GM21381 (cell line): ENCODE data around the gene SMURF1.

Experiments used
- ATAC-seq: cut with Tn5 transposase; IDR thresholded peaks from one replicate; pipeline ENCODE4 v1.9.1; 2021; ENCODE audit warnings: mild to moderate bottlenecking, moderate library complexity; ENCODE audit not compliant: unreplicated experiment

The SMURF1 gene

DNA sequence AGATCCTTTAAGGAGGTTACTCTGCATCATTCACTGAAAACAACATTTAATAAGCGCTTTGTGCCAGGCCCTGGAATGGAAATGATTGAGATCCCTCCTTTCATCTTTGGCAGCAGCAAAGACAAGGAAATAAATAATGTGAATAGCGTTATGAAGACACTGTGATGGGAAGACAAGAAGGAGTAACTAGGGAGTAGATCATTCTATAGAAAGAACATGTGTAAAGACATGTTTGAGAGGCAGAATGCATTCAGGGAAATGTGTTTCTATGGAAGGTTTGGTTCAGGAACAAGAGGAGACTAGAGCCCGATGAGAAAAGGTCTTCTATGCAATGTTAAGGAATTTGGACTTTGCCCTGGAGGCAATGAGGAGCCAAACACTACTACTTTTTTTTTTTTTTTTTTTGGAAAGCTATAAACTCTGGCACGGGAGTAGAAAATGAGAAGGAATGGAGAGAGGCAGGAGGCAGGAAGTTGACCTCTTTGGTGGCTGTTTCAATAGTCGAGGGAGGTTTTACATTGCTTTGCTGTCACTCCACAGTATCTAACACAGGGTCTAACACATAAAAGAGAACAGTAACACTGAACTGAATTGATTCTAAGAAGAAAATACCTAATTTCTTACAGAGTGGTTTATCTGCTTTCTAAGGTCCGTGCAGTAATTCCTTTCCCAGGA lies 44.9 kb downstream of the SMURF1 start:
- no peak for ATAC-seq

DNA sequence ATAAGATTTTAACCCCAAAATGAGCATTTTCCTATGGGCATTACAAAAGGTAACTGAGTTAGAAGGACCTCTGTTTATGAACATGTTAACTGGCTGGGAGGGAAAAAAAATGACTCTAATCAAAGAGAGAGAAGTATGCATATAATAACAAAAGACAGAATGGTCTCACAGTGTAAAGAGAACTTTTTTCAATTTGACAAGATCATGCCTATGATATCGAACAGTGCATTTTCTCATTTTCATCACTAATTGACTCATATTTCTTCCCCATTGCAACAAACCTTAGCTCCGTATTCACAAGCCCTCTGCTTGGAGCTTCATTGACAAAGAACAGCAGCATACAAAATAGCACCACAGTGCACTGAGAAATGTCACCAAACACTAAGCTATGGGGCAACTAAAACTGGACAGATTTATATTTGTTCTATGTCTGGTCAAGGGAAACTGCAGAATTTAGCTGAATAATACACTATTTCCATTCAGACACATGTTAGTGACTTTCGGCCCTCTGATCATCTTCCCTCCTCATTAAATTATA lies 45.6 kb downstream of the SMURF1 start:
- ATAC-seq, result no peak

DNA sequence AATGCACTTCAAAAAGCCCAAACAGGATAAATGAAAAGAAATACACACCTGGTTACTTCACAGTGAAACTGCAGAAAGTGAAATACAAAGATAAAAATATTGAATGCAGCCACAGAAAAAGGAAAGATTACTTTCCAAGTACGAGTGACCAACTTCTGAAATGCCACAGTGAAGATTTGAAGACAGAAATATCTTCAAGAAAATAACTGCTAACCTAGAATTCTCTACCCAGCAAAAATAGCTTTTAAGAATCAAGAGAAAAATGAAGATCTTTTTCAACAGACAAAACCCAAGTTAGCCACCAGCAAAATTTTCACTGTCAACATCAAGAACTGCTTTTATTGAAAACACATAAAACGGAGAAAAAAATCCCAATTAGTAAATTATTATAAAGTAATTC lies 46.2 kb downstream of the SMURF1 start:
- no peak for ATAC-seq

DNA sequence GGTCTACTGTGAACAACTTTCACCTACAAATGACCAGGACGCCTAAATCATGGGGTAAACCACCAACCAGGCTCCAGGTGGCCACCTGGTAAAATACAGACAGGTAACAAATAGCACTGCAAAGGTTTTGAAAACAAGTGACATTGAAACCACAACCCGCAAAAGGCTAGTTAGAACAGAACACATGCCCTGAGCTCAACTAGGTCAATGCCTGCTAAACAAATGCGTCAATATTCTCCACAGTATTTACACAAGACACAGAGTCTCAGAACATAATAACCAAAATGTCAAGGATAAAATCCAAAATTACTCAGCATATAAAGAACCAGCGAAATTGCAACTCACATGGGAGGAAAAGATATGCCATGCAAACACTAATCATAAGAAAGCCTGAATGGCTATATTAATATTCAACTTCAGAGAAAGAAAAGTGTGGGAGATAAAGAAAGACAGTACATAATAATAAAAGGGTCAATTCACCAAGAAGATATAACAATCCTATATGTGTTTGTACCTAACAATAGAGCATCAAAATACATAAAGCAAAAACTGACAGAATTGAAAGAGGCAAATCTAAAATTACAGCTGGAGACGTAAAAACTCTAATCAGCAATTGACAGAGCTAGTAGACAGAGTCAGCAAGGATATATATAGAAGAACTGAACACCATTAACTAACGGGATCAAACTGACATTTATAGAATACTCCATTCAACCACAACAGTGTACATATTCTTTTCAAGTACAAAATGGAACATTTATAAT lies 47.6 kb downstream of the SMURF1 start:
- no peak for ATAC-seq

DNA sequence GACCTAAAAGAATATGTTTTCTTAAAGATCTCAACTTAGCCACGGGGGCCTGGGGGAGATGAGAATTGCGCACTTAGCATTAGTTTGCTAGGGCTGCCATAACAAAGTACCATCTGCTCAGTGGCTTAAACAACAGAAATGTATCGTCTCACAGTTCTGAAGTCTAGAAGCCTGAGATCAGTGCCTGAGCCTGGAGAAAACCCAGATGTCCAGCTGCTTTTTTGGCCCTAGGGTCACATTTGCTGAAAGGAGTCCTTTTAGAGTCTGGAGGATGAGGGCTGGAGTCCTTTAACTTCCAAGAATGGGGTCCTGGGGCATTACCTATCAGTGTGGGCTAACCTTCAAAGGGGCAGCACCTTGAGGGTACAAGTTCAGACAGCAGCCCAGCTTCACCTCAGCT lies 48.2 kb downstream of the SMURF1 start:
- no peak for ATAC-seq

DNA sequence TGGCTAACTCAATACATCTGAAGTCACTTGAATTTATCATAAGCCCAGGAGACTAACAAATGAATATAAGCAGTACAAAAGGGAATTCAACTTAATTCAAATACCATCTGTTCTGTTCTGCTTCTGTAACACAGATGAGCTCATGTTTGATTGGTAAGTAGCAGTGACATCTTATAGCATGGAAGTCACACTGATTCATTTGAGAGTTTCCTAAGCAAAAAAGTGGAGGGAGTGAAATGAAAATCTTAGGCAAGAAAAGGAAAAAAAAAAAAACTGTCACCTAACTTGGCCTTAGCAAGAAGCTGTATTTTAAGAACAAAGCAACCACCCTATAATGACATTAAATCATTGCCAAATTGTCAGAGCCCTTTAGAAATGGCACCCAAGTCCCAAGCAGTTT lies 49.5 kb downstream of the SMURF1 start:
- ATAC-seq, result no peak

DNA sequence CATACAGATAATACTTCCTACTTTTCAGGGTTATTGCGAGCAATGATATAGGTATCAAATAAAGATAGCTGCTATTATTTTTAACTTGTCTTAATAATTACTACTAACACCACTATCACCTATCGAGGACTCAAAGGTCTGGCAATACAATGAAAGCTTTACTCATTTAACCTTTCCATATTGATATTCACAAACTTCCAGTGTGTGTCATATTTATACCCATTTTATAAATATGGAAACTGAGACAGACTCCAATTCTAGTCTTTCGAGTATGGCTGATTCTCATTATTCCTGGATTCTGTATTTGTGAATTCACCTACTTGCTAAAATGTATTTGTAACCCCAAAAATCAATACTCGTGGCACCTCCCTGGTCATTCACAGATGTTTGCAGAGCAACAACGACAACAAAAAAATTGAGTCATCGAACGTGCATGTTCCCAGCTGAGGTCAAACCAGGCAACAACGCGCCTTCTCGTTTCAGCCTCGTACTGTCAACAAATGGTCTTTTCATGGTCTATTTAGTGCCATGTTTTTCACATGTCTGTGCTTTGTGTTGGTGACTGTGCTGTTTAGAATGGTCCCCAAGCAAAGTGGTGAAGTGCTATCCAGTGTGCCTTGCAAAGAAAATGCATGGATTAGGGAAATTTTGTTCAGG lies 51.7 kb downstream of the SMURF1 start:
- ATAC-seq, result no peak

DNA sequence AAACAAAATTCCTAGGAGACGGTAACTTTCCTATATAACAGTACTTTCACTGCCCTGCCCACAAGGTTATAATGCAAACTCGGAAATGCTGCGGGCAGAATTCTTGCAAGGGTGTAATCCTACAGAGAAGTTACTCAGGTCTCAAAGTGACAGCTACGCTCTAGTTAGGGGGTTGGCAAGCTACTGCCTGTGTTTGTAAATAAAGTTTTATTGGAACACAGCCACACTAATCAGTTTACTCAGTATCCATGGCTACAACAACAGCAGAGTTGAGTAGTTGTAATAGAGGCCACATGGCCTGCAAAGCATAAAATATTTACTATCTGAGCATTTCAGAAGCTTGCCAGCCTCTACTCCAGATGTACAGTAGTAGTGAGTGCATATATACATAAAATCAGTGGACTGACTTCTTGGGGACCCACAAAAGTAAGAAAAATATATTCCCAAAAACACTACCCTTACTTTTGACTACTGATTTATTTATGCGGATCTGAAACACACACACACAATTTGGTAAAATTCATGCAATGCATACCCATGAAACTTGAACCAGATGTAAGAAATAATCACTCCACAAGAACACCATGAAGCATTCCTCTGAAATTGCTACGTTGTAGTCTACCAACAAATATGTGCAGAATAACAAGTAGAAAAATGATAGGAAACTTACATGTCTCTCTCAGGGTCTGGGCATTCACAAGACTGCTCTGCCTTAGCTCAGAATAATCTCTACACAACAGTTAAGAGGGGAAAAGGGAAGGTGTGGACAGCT lies 53.0 kb downstream of the SMURF1 start:
- no peak for ATAC-seq

DNA sequence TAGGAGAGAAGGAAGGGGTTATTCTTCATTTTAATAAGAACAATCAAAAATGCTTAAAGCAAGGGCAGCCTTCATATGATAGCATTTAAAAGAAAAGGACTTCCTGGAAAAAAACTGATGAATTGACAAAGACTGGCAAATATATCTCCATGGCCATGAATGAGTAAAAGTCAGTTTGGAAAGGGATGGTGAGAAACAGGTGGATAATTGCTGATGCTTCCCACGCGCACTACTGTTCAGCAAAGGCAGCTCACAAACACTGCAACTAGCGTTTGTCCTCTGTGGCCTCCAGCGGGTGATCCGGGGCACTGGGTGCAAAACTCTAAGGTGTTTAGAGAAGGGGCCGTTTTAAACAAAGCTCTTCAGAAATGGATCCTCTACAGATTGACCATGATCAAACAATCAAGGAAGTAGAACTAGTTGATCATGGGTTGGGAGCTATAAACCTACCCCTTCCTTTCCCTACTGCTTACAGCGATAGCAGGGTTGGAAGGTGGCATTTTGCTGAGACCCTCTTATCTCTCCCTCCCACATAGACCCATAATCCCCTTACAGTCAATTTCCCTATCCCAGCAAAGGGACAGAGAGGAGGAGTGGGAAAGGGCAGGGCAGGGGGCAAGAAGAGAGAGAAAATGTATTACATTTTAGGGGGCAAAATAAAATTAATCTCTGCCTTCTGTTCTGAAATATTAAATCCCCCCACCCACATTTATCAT lies 53.8 kb downstream of the SMURF1 start:
- no peak for ATAC-seq

DNA sequence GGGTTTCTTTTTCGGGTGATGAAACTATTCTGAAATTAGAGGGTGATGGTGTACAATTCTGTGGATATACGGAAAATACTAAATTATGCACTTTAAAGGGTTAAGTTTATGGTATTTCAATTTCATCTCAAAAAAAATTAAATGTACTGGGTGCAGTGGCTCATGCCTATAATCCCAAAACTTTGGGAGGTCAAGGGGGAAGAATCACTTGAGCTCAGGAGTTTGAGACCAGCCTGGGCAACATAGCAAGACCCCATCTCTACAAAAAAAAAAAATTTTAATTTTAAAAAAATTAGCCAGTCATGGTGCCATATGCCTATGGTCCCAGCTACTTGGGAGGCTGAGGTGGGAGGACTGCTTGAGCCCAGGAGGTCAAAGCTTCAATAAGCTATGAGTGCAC lies 57.0 kb downstream of the SMURF1 start:
- ATAC-seq, result no peak

DNA sequence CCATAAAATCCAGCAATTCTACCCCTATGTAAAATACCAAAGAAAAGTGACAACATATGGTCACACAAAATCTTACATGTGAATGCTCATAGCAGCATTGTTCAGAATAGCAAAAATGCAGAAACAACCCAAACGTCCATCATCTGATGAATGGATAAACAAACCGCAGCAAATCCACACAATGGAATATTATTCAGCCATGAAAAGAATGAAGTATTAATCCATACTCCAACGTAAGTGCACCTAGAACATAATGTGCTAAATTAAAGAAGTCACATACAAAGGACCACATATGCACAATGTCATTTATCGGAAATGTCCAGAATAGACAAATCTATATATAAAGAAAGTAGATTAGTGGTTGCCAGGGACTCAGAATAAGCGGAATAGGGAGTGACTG lies 57.4 kb downstream of the SMURF1 start:
- no peak for ATAC-seq

DNA sequence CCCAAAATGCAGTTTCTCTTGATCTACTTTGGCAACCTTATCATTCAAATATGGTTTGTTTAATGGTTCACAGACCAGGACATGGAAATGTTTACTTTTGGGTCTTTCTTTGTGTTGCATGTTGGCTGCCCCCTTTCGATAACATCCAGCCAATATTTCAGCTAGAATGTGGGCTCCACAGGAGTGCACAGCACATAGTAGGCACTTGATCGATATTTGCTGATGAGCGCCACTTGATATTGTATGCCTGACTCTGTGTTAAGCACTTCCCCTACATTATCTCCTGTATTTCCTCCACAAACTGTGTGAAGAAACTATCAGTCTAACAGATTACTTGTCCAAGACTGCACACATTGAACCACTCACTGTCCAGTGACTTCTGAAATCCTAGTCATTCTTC lies 60.2 kb downstream of the SMURF1 start:
- no peak for ATAC-seq

DNA sequence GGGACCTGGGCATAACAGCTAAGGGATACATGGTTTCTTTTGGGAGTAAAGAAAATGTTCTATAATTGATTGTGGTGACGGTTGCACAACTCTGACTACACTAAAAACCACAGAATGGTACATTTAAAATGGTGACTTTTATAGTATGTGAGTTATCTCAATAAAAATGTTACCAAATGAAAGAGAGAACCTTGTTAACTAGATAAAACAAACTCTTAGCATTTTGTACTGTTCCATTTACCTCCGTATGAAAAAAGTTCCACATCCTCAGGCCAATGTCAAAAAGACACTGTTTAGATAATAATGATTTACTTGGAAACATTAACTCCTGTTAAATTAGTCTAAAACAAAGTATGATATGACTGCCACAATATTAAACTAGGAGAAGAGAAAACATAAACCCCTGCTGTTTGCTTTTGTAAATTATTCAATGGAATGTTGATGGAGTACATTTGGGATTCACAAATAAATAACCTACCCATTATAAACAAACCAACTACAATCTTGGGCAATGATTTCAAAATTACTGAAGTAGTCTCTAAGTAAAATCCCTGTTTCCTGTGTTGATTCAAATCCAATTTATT lies 60.7 kb downstream of the SMURF1 start:
- ATAC-seq, result no peak

DNA sequence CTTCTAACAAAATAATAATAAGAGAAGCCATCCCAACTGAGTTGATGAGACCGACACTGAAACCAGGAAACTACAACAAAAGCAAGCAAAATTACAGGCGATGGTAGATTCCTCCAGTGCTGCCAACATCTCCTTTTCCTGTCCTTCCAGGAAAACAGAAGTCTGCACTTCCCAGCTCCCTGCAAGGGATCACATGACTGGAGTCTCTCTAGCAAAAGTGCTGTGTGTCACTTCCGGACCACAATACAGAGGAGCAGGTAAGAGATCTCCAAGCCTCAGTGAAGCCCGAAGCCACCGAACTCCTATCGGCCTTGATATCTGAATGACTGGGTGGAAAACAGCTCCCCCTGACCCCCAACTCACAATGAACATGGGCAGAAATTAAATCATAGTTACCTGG lies 63.2 kb downstream of the SMURF1 start:
- no peak for ATAC-seq

DNA sequence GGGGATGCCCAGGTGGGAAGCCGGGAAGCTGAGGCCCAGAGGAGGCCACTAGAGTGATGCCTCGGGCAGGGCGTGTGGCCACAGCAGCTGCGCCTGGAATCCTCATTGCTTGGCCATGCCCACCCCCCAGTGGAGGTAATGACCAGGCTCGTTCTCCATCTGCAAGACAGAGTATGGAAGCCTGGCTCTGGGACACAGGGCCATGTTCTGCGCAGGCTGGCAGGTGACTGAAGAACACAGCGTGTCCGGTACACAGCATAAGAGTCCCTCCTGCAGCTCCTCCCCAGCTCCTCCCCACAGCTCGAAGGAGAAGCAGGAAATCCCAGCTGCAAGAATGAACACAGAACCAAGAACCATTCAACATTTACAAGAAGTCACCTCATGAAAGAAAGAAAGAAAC lies 64.8 kb downstream of the SMURF1 start:
- ATAC-seq, result no peak

DNA sequence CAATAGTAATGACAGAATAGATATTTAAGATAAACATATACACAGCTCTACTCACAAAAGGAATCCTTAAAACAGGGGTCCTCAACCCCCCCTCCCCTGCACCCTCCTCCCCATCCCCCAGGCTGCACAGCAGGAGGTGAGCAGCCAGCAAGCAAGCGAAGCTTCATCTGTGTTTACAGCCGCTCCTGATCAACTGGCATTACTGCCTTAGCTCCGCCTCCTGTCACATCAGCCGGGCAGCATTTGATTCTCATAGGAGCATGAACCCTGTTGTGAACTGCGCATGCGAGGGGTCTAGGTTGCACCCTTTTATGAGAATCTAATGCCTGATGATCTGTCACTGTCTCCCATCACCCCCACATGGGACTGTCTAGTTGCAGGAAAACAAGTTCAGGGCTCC lies 65.5 kb downstream of the SMURF1 start:
- ATAC-seq, result no peak

DNA sequence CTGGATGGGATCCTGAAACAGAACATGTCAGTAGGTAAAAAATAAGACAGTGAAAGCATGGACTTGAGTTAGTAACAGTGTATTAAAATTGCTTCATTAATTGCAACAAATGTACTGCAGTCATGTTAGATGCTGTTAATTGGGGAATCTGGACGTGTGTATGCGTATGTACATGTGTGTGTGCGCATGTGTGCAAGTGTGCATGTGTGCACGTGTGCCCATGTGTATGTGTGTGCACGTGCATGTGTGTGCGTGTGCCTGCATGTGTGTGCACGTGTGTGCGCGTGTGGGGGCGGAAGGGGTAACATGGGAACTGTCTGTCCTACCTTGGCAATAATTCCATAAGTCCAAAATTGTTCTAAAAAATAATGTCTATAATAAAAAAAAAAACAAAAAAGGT lies 67.3 kb downstream of the SMURF1 start:
- ATAC-seq, result no peak

DNA sequence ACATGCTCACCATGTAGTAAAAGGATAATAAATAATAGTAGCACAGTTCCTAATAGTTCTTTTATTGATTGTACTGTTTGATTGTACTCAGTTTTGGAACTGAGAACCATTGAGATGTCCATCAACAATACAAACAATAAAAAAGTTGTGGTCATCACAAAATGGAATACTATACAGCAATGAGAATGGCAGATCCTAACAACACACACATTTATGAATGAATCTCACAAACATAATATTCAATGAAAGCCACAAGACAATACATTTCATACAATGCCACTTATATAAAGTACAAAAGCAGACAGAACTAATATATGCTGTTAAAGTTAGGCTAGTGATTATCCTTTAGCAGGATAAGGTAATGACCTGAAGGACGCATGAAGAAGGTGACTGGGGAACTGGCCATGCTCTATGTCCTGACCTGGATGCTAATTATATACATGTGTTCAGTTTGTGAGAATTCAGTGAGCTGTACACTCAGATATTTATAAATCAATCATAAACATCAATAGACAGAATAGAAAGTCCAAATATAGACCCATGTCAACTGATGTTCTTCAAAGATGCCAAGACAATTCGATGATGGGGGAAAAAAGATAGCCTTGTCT lies 70.0 kb downstream of the SMURF1 start:
- ATAC-seq, result no peak

DNA sequence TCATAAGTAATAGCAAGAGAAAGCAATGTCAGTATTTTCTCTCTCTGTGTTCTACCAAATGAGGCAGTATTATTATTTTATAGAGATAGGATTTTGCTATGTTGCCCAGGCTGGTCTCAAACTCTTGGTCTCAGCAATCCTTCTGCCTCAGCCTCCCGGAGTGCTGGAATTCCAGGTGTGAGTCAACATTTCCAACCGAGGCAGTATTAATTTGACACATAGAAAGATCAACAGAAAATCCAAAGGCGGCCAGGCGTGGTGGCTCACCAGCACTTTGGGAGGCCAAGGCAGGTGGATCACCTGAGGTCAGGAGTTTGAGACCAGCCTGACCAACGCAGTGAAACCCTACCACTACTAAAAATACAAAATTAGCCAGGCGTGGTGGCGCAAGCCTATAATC lies 71.8 kb downstream of the SMURF1 start:
- ATAC-seq, result no peak

DNA sequence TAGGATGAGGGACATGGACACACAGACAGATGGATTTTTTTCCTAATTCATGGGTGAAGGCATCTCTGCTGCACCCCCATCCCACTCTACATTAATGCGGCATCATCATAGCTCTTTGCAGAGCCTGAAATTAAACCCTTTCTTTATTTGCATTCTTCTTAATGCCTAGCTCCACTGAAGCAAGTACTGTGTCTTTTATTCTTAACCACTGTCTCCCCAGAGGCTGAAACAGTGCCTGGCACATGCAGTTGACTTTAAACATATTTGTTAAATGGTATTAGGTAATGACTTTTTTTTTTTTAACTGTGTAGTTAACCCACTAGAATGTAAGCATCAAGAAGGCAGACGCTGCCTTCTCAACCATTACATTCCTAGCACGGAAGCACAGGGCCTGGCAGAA lies 73.5 kb downstream of the SMURF1 start:
- no peak for ATAC-seq
